Ishikawa (cell line): ENCODE measurements around the gene NFATC1.

Experiments used
- CEBPB ChIP-seq: IDR thresholded peaks from 2 replicates; pipeline ENCODE4 v1.6.1; 2012
- CREB1 ChIP-seq: IDR thresholded peaks from 2 replicates; pipeline ENCODE4 v1.6.1; 2012; ENCODE audit warnings: low read depth
- EGR1 ChIP-seq: IDR thresholded peaks from 2 replicates; pipeline ENCODE4 v1.6.1; 2012
- EP300 ChIP-seq: IDR thresholded peaks from 2 replicates; pipeline ENCODE4 v1.6.1; 2012; ENCODE audit warnings: borderline replicate concordance
- FOXM1 ChIP-seq: IDR thresholded peaks from 2 replicates; pipeline ENCODE4 v1.6.1; 2012; ENCODE audit warnings: low read depth, borderline replicate concordance
- MAX ChIP-seq: IDR thresholded peaks from 2 replicates; pipeline ENCODE4 v1.6.1; 2012
- NFIC ChIP-seq: IDR thresholded peaks from 2 replicates; pipeline ENCODE4 v1.6.1; 2012
- RAD21 ChIP-seq: IDR thresholded peaks from 2 replicates; pipeline ENCODE4 v1.6.1; 2012; ENCODE audit warnings: low read depth
- REST ChIP-seq: IDR thresholded peaks from 2 replicates; pipeline ENCODE4 v1.6.1; 2012; ENCODE audit warnings: low read depth, mild to moderate bottlenecking
- TAF1 ChIP-seq: IDR thresholded peaks from 2 replicates; pipeline ENCODE4 v1.6.1; 2012; ENCODE audit warnings: low read depth, mild to moderate bottlenecking
- TCF12 ChIP-seq: IDR thresholded peaks from 2 replicates; pipeline ENCODE4 v1.6.1; 2012; ENCODE audit warnings: low read depth
- TEAD4 ChIP-seq: IDR thresholded peaks from 2 replicates; pipeline ENCODE4 v1.6.1; 2012
- USF1 ChIP-seq: IDR thresholded peaks from 2 replicates; pipeline ENCODE4 v1.6.1; 2012
- YY1 ChIP-seq: IDR thresholded peaks from 2 replicates; pipeline ENCODE4 v1.6.1; 2012; ENCODE audit warnings: low read depth
- ZBTB7A ChIP-seq: IDR thresholded peaks from 2 replicates; pipeline ENCODE4 v1.6.1; 2012; ENCODE audit warnings: low read depth

Gene NFATC1

GRCh38 chr18:79498662-79499061 lies 102.9 kb downstream of the NFATC1 start:
- no peak for TF ChIP-seq YY1
- no peak for TF ChIP-seq TCF12
- TF ChIP-seq EP300, result no peak
- TF ChIP-seq MAX, result no peak
- no peak for TF ChIP-seq RAD21
- TF ChIP-seq TAF1, result no peak
- TF ChIP-seq EGR1, result no peak
- TF ChIP-seq USF1, result no peak

GRCh38 chr18:79501006-79501405 lies 105.3 kb downstream of the NFATC1 start:
- TF ChIP-seq EGR1 (no peak), TCF12 (no peak), CREB1 (no peak), CEBPB (no peak), EP300 (no peak), TEAD4 (no peak), NFIC (no peak), ZBTB7A (no peak), USF1 (no peak), YY1 (no peak), MAX (no peak)

- no peak for TF ChIP-seq NFIC
- no peak for TF ChIP-seq CREB1
- TF ChIP-seq ZBTB7A, result no peak
- TF ChIP-seq USF1, result no peak
- TF ChIP-seq EGR1, result no peak
- no peak for TF ChIP-seq TEAD4
- no peak for TF ChIP-seq FOXM1
- TF ChIP-seq REST, result no peak
- TF ChIP-seq MAX, result no peak
- TF ChIP-seq TAF1, result no peak
- TF ChIP-seq RAD21, result no peak
- no peak for TF ChIP-seq CEBPB
These were observed 107.1 kb downstream of the NFATC1 start for GRCh38 chr18:79502782-79503181.

GRCh38 chr18:79503406-79503805 lies 107.7 kb downstream of the NFATC1 start:
- TF ChIP-seq EGR1, result no peak
- no peak for TF ChIP-seq EP300
- no peak for TF ChIP-seq TAF1
- no peak for TF ChIP-seq MAX

GRCh38 chr18:79504034-79504433 lies 108.3 kb downstream of the NFATC1 start:
- TF ChIP-seq EGR1 (no peak), FOXM1 (no peak), TEAD4 (no peak), USF1 (no peak), CREB1 (no peak), TCF12 (no peak), TAF1 (no peak), YY1 (no peak), NFIC (no peak)

GRCh38 chr18:79506191-79507075 lies 110.7 kb downstream of the NFATC1 start:
- no peak for TF ChIP-seq CEBPB
- TF ChIP-seq MAX, result no peak
- no peak for TF ChIP-seq TAF1
- TF ChIP-seq YY1, result no peak
- TF ChIP-seq NFIC, result no peak
- TF ChIP-seq EP300, result no peak
- no peak for TF ChIP-seq USF1
- no peak for TF ChIP-seq TCF12
- no peak for TF ChIP-seq FOXM1
- TF ChIP-seq CREB1, result no peak
- no peak for TF ChIP-seq ZBTB7A
- TF ChIP-seq RAD21, result no peak
- no peak for TF ChIP-seq REST
